PFSK-1 (cell line): ENCODE results near the gene COPS2.

Source experiments
- POLR2AphosphoS5 ChIP-seq: IDR thresholded peaks from 2 replicates; pipeline ENCODE4 v1.6.1; 2012; ENCODE audit warnings: low read depth, mild to moderate bottlenecking, control low read depth, low read length, moderate library complexity
- SIN3A ChIP-seq: IDR thresholded peaks from 2 replicates; pipeline ENCODE4 v1.6.1; 2012; ENCODE audit warnings: mild to moderate bottlenecking, low read length, moderate library complexity, borderline replicate concordance; ENCODE audit not compliant: insufficient read depth
- TAF1 ChIP-seq: IDR thresholded peaks from 2 replicates; pipeline ENCODE4 v1.6.1; 2012; ENCODE audit warnings: low read length, control low read depth, borderline replicate concordance; ENCODE audit not compliant: insufficient read depth
- TF ChIP-seq, protein P1 (sequence below), 2 experiments: IDR thresholded peaks; 2 replicates each; pipeline versions ENCODE4 v1.6.1 to v1.8.0; 2011 to 2012; ENCODE audit warnings: low read depth in 2 of 2, low read length in 2 of 2, control low read depth in 1 of 2, inconsistent platforms in 1 of 2, mild to moderate bottlenecking in 1 of 2, moderate library complexity in 1 of 2; ENCODE audit not compliant: insufficient read depth in 1 of 2

DNA sequence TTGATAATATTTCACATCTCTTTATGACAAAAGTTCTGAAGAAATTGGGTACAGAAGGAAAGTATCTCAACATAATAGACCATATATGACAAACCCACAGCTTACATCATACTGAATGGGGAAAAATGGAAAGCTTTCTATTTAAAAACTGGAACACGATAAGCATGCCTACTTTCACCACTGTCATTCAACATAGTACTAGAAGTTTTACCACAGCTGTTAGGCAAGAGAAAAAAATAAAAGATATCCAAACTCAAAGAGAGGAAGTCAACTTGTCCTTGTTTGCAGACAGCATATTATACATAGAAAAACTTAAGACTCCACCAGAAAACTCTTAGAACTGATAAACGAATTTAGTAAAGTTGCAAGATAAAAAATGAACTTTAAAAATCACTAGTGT is 40.3 kb downstream of the COPS2 start:
- TF ChIP-seq POLR2AphosphoS5, result no peak
- TF ChIP-seq TAF1, result no peak
- TF ChIP-seq, protein P1, sequence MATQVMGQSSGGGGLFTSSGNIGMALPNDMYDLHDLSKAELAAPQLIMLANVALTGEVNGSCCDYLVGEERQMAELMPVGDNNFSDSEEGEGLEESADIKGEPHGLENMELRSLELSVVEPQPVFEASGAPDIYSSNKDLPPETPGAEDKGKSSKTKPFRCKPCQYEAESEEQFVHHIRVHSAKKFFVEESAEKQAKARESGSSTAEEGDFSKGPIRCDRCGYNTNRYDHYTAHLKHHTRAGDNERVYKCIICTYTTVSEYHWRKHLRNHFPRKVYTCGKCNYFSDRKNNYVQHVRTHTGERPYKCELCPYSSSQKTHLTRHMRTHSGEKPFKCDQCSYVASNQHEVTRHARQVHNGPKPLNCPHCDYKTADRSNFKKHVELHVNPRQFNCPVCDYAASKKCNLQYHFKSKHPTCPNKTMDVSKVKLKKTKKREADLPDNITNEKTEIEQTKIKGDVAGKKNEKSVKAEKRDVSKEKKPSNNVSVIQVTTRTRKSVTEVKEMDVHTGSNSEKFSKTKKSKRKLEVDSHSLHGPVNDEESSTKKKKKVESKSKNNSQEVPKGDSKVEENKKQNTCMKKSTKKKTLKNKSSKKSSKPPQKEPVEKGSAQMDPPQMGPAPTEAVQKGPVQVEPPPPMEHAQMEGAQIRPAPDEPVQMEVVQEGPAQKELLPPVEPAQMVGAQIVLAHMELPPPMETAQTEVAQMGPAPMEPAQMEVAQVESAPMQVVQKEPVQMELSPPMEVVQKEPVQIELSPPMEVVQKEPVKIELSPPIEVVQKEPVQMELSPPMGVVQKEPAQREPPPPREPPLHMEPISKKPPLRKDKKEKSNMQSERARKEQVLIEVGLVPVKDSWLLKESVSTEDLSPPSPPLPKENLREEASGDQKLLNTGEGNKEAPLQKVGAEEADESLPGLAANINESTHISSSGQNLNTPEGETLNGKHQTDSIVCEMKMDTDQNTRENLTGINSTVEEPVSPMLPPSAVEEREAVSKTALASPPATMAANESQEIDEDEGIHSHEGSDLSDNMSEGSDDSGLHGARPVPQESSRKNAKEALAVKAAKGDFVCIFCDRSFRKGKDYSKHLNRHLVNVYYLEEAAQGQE (IDR thresholded peaks at IDR 0.05; ENCODE audit: insufficient read depth in 1 of 2, low read depth in 2 of 2, low read length in 2 of 2), result no peak
- no peak for TF ChIP-seq SIN3A
